Stimulated activated CD4-positive, alpha-beta T cell treated with anti-CD3 and anti-CD28 coated beads, TNF-alpha, amount 100 ng/mL, for 4 hours (primary cell): ENCODE data around the gene CACHD1.
"Not testable (repeated sequence)": the region's sequence is repeated elsewhere in the genome, so short reads cannot be mapped to it uniquely, and the experiment has no call there.

ENCODE experiments used
- DNase-seq, 3 experiments: peaks; one replicate each; pipeline ENCODE4 v3.0.0-alpha.2; 2020; ENCODE audit warnings: low read depth in 3 of 3

Gene CACHD1

DNA sequence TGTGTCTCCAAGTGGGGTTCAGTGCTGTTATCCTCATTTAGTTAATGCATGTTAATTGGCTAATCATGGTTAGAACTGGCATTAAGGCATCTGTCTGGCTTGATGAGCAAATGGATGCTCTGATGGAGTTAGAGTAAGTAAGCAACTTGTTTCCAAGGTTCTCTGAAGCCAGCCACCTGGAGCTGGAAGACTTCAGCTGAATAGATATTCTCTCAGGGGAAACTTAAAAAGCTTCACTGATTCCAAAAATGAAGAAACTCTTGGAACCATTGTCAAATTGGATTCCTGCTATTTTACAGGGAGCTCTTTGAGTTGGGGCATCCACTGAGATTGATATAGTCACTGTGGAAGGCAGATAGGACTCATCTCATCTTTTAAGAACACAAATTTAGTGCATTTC, 118.9 kb downstream of the CACHD1 start:
- no peak for DNase-seq

DNA sequence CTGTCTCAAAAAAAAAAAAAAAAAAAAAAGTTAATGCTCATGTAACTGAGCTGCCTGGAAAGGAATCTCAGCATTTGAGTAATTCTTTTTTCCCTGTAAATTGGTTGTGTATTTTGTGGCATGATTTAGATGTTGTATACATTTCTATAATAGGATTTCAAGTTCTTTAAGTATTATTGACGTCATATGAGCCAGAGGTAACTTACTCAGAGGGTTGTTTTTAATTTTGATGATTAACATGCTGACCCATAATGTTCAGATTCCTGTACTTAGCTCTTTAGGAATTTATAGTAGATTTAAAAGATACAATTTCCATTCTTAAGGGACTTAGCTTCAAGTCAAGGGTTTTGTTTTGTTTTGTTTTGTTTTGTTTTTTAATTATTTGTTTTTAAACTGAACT, 120.4 kb downstream of the CACHD1 start:
- DNase-seq: no peak

DNA sequence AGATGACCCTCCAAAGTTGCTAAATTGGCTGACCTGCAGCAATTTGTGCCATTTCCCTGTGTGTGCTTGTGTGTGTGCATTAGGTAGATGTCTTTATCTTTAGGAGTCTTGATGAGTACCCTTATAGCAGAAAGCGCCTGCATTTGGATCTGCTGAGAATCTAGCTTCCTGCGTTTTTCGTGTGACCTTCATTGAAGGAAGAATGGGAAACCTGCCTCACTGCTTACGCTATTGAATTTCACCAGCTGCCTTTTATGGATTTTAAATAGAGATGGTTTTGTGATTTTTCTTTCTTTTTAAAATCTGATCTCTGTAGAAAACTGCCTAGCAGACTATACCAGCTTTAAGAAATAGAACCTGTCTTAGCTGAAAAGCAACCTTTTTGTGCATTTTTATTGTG, 124.5 kb downstream of the CACHD1 start:
- no peak for DNase-seq

DNA sequence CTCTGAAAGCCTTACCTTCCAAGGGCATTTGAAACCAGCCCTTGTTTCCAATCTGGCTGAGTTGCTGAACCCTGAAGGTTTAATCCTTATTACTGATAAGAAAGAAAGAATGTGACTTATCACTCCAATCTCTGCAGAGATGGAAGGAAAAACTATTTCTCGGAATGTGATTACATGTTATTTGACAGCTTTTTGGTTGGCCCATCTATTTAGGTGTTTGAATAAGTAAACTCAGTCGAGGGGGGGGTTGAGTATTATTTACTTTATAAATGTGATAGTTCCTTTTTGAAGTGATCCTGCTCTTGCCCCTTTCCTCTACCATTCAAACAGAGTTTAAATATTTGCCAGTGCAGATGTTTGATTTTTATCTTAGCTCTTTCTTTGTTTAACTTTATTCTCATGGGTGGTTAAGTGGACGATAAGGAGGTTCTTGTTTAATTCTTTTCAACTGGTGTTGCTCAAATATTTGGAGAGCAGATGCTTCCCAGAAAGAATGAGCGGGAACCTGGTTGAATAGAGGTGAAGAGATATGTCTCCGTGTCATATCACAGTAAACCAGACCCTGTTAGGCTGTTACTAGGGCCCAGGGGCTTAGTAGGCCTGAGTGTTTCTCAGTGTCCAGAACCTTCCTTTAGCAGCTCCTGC, 126.1 kb downstream of the CACHD1 start:
- DNase-seq: no peak

DNA sequence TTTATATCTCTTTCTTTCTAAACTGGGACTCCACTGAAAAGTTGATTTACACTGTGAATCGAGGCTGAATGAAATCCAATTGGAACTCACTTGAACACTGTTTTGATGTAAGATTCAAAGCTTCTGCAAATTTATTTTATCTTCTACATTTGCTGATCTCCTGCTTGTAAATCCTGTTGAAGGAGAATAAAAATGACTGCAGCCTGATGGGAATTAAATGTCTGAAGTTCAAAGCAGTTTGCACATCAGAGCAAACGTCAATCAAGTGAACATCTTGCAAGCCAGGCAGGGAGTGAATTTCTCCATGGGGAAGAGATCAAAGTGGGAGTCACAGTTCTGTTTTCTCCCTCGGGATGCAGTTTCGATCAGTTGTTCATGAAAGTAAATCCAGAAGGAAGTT, 127.2 kb downstream of the CACHD1 start:
- no peak for DNase-seq

DNA sequence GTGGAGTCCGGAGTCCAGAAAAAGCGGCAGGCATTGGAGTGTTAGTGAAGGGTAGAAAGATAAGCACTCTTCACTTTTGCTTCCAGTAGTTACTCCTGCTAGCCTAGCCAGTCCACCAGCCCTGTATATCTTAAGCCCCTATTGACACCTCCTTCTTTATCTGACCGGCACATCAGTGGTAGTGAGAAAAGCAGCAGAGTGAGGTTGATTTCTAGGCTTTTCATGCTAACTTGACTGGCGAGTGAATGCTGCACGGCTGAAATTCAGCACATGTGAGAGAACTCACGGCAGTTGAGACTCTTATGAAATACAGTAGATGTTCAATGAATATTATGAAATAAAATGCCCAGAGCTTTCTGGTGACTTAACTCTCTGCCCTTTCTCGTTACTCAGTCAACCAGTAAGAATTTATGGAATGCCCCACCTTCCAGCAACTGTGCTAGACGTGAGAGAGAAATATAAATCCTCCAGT, 128.2 kb downstream of the CACHD1 start:
- no peak for DNase-seq

DNA sequence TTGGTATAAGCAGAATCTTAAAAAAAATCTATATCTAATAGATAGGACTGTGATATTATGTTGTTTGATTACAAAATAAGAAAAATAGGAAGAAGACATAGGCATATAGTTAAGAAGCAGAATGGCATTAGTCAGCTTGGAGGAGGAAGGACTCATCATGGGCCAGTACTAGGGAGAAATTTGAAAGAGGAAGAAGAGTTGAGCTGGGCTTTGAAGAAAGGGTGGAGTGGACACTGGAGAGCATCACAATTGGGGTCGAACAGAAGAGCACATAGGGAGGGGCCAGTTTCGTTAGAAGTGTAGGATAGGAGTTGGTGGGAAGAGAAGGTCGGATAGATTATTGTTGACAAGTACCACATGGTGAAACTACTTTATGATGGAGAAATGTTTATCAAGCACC, 129.3 kb downstream of the CACHD1 start:
- no peak for DNase-seq

DNA sequence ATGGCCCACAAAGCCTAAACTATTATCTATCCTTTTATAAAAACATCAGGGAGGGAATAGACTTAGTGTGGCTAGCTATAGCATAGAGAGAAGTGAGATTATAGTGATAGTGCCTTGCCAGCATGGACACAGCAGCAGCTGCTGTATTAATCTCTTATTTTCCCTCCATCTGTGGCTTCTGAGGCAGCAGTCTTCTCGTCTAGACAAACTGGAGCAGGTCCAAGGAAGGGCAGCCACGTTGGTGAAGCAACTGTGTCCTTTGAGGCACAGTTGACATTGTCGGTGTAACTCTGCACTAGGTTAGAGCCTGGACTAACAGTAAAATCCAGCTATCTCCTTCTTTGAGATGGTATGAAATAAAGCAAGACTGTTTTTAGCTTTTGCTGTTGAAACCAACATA, 131.3 kb downstream of the CACHD1 start:
- DNase-seq: no peak

DNA sequence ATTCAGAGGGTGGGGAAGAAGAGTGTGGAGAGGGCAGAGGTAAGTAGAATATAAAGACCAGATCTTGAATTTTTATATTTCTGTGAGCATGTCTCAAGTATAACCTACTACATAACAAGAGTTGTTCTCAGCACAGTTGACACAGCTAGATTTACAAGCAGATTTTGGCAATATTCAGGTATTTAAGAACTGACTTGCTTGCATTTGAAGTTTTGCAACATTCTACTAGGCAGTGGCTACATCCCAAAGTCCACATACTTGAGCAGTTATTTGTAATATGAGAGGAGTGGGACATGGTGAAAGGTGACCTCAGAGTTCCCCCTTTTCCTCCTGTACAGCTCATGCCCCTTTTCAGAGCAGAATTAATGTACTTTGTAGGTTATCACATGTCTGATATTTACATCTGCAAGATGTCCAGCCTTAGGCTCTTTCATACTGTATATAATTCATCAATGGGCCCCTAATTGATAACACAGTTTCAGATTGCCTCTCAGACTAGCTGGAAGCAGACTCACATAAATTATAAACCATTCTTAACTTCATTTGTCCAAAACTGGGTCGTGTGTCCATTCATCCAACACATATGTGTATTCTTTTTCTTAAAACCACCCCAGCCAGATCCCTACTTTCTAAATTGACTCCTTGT, 138.2 kb downstream of the CACHD1 start:
- DNase-seq: no peak

DNA sequence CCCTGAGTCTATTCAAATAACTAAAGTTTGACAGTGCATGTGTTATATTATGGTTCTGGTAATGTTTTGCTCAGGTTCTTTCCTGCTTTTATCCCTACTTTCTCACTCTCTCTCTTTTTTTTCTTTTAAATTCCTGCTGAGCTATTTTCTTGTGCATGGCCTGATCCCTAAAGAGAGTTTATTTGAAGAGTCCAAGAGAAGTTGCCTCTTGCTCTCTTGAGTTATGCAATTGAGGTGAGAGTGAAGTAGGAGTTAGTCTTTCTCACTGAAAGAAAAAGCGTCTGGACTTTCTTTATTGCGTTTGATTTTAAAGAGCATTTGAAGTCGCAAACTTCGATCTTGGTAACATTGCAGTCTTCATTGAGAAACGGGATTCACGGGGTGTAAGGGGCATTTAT, 138.7 kb downstream of the CACHD1 start:
- DNase-seq: no peak

DNA sequence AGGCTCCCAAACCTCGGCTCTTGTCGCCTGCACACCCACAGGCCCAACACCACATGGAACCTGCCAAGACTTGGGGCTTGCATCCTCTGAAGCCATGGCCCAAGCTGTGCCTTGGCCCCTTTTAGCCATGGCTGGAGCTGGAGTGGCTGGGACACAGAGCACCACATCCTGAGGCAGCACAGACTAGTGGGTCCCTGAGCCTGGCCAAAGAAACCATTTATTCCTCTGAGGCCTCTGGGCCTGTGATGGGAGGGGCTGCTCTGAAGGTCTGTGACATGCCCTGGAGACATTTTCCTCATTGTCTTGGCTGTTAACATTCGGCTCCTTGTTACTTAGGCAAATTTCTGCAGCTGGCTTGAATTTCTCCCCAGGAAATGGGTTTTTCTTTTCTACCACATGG, 141.0 kb downstream of the CACHD1 start:
- not testable (repeated sequence) for DNase-seq

DNA sequence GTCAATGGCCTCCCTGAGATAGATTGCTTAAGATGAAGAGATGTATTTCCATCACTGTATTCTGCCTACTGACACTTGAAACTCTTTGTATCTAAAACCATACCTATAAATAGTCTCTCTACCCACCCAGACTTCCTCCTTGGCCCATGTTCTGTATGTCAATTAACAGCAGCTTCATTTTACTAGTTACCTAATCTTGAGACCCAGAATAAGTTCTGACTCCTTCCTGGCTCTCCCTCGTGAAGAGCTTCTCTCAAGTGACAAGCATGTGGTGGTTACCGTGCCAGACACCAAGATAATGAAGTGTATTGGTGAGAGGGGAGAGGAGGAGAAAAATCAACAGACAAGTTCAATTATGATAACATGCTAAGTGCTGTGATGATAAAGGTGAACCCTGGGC, 146.1 kb downstream of the CACHD1 start:
- DNase-seq: no peak

DNA sequence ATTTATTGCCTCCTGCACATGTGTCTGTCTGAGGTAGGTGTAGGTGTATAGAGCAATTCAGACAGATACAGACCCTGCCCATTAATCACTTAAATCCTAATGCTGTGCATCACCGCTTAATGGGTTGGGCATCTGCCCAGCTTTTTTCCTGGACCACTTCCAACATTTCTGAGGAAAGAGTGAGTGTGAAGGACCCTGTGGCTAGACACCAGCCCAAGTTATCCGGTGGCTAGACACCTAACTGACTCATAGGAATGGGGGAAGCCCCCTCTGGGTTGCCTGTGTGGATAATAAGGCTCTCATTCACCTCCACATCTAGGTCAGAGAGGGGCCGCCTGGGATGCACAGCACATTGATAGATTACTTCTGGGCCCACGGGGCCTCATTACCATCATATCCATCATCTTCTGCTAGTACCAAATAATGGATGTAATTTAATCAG, 153.8 kb downstream of the CACHD1 start:
- no peak for DNase-seq

DNA sequence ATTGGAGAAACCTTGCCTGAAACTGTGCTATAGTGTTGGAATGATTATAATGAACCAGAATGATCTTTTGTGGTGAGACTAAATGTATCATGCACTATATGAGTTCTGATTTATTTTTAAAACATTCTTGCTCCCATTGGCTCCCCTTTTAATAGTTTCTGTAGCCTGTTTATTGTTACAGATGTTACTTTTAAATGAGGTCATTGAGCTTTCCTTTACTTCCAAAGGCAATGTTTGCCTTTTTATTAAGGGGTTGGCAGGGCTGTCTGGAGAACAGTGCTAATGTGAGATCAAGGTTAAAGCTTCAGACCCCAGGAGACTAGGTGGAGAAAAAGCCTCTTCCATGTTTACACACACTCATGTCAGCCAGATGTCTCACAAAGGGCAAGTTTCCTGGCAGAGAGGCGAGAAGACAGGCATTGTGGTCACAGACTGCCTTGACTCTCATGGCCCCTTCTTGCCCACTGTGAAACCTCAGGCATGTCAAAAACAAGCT, 154.3 kb downstream of the CACHD1 start:
- DNase-seq: no peak

DNA sequence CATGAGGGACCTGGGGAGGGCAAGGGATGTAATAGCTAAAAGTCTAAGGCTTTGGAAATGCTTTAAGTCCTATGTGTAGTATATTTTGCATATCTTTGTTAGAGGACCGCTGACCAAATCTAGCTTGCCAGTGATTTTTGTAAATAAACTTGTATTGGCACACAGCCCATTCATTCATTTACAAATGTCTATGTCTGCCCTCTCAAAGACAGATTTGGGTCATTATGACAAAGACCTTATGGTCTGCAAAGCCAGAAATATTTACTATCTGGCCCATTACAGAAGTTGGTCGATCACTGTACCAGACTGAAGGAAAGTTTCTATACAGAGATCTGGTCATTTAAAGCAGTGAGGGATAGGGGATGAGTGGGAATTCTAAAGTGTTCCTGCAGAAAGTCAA, 154.9 kb downstream of the CACHD1 start:
- no peak for DNase-seq

DNA sequence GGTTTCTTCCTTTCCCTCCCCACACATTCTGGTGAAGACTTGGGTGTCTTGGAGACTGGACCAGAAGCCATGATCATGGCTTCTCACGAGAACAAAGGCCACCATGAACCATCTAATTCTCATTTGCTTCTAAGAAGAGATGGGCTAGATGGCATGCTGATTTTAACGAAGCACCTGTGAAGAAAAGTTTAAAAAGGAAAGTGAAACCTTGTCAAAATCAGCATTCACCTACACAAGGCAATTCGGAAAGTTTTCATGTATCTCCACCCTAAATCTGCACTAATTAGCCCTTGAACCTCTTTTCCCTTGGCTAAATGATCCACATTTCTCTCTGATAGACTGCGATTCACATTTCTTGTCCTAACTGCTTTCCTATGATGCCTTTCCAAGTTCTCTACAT, 160.7 kb downstream of the CACHD1 start:
- no peak for DNase-seq

DNA sequence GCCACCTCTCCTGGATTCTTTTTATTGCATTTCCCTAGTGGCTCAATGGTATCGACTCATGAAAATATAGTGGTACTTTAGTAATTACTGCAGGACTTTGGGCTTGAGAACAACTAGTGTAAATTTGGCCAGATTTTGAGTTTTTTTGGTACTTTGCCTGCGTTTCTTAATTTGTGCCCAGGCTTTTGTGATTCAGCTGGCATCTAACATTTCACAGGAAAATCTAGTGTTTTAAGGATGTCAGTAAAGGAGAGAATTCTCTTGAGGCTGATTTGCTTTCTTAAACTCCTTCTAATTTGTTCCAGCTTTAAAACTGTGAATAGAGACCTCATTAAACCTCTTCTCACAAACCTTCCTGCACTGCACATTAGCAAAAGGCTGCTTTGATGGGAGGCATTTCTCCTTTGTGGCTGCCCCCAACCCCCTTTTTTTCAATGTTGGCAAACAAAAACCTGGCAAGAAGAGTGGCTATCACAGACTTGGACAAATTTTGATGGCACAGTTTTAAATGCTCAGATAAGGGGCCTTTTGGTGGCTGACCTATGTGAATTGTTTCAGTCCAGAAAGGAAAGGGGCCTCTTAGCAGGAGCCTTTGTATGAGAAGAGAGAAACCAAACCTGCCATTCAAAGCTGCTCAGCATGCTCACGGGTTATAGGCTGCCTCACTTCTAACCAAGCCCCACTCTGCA, 161.6 kb downstream of the CACHD1 start:
- no peak for DNase-seq

DNA sequence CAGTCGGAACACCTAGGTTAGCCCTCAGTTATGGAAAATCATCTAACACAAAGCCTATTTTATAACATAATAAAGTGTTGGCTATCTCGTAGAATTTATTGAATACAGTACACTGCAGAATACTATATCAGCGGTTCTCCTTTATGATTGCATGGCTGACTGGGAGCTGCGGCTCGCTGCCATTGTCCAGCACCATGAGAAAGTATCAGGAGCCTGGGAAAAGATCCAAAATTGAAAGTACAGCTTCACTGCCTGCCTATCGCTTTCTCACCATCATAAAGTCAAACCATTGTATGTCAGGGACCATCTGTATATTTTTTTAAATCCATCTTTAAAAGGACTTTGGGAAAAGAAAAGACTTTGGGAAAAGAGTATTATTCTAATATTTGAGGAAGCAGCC, 163.0 kb downstream of the CACHD1 start:
- no peak for DNase-seq

DNA sequence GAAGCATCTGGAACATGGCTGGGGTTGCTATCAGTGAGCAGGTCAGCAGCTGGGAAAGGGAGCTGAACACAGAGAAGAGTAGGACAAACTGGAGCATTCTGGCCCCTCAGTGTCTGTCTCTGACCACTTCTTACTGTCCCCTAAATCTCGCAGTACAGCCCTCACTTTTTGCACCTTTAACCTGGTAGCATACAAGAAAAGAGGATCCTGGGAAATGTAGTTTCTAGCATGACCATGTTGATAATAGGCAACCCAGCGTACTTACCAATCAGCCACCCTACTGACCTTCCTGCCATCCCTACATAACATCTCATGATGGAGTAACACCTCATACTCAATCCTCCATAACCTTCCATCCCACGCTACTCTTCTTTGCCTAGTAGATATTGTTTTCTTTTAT, 175.8 kb downstream of the CACHD1 start:
- no peak for DNase-seq

DNA sequence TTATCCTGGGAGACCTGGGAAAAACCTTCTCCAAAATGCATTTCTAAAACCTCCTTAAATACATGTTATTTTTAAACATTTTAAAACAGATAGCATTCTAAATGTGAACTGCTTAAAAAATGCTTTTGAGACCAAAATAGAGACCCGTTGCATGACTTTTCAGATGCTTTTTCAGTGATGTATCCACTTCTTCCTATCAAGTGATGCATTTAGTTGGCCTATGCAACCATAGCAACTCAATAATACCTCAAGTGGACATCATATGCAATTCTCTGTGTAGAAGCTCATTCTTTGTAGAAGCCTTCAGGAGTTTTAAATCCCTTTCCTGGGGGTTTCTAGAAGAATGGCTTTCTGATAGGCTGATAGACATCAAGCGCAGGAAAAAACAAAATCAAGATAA, 180.5 kb downstream of the CACHD1 start:
- no peak for DNase-seq

DNA sequence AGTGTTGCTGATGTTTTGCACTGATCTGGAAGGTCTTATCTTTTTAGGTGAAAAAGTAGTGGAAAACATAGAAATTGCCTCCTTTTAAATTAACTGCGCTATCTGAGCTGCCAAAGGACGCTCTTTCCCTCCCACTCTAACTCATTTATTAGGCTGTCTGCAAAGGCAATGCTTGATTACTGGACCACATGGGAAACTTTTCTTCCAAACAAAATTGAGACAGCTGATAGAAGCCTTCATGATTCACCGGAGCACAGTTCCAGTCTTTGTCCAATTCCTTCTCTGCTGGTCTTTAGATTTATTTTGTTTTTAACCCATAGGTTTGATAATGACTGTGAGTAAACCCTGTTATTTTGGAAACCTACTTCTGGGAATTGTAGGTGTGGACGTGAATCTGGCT, 181.9 kb downstream of the CACHD1 start:
- DNase-seq: no peak

DNA sequence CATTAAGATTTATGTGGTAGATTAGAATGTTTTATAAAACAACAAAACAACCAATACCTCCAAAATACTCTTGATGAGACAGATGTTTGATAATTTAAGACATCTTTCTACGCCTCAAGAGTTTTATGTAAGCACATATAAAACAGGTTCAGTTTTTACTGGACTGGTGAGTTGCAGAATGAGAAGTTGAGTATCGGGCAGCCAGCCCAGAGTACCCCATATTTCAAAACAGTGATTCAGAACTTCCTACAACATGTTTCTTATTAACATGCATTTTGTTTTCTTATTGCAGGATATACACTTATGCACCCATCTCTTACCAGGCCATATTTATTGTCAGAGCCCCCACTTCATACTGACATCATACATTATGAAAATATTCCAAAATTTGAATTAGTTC, 183.5 kb downstream of the CACHD1 start:
- no peak for DNase-seq
